HG03064 (cell line): Measurements from ENCODE around the gene NKAIN2.

ENCODE experiments used
- ATAC-seq: cut with Tn5 transposase; IDR thresholded peaks from one replicate; pipeline ENCODE4 v1.9.1; 2021; ENCODE audit warnings: low read depth; ENCODE audit not compliant: unreplicated experiment

Gene NKAIN2

DNA sequence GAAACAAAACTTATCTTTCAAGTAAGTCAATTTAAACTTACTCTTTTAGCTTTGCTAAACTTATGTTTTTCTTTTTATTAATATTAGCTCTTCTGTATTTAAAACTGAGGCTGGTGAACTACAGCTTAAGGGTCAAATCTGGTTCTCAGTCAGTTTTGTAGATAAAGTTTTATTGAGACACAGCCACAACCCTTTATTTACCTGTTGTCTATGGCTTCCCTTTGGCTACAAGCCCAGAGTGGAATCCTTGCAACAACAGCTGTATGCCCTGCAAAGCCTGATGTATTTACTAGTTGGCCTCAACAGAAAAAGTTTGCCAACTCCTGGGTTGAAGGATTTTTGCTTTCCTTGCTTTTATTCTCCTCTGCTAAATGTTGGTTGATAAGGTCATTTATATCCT is 667.1 kb downstream of the NKAIN2 start:
- ATAC-seq, result no peak

DNA sequence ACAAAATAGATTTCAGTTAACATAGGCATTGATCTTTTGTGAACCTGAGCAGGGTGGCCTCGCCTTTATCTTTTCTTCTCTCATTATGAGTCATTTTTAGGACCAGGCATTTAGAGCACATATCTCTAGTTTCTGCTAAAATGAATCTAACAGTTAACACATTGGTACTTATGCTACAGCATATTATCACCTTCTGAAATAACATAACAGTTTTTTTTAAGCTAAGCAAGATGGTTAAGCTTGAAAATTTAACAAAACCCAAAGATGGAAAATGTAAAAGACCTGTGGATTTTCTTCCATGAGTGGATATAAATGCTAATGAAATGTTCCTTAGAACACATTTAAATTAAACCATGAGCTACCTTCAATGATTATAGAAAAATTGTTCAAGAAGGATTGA is 671.5 kb downstream of the NKAIN2 start:
- ATAC-seq, result no peak

DNA sequence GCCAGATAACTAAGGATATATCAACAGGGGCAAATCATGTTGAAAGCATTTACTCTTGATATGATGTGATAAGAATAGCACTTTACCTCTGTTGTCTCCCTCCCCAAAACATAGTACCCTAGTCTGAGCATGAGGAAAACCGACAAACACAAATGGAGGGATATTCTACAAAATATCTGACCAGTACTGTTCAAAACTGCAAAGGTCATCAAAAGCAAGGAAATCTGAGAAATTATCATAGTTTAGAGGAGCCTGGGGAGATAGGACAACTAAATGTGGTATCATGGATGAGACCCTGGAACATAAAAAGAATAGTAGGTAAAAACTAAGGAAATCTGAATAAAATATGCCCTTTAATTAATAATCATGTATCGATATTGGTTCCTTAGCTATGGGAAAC is 675.2 kb downstream of the NKAIN2 start:
- ATAC-seq, result no peak

DNA sequence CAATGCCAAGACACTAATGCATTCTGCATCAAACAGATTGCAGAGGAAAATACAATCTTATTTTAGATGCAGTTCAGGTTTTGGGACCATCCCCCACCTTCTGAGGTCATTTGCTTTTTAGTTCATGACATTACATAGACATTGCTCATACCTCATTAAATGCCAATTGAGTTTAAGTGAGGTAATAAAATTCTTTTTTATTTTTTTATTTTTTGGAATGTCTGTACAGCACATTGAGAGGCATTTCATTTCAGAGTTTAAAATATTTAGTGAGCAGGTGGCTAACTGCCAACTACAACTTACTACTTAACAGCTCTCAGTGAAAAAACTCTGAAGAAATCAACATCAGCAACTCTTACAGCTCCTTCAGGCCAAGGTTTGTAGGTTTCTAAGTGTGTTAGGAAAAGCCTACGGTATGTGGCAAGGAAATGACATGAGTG is 676.3 kb downstream of the NKAIN2 start:
- ATAC-seq, result no peak

DNA sequence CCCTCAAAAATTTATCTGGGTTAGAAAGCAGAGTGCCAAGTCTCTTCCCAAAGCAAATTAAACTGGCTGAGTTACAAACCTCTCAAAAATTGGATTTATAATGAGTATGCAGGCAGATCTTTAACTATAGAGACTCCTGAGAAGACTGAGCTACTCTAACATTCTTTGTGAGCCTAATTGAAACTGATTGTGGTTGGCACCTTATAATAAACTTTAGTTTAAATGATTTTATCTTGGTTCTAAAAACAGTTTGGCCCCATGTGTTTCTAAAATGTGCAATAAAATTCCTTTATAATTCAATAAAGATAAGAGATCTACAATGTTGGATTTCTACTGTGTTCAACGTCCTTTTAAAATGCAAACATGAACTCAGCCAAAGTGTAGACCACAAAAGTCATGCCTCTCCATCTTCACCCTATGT is 678.4 kb downstream of the NKAIN2 start:
- no peak for ATAC-seq

DNA sequence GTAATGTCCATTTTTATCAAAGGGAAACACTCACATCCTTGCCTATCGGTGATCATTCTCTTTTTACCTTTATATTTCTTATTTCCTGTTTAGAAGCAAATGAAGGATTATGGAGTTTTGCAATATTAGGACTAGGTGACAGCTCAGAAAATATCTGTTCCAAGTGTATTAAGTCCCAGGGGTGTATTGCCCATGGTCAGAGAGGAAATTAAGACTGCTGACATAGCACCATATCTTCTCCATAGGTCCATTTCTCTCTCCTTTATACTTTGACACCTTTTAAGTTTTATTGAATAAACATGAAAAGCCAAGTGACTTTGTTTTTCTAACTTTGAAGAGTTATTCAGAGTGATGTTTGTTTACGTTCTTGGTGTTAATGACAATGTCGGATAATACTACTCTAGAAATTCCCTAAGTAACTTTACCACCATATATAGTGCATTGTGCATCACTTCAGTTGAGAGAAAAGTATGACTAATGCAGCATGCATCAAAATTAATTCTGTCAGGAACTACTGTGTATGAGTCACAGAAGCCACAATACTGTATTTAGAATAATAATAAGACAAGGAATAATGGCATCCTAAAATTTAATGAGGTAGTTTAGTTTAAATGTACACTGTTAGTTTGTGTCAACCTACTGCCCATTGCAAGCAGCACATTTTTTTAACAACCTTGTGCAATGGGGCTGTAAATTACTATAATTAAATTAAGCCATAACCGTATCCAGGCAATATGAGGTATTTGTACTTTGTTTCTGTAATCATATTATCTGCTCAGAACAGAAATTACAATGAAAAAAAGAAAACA is 684.2 kb downstream of the NKAIN2 start:
- no peak for ATAC-seq

DNA sequence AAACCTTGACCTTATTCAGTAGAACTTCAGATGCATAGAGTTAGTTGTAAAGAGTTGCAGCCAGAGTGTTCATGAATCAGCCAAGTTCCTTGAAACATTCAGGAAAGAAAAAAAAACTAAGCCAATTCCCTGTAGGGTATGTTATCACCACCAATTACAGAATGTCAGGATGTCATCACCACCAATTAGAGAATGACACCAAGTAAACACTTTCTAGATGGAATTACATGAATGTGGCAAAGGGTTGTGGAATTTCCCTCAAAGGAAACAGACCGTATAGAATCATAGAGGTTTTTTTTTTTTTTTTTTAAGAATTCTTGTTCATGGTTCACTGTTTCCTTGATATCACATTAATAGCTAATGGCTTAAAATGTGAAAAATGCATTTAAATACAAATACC is 686.5 kb downstream of the NKAIN2 start:
- ATAC-seq, result no peak

DNA sequence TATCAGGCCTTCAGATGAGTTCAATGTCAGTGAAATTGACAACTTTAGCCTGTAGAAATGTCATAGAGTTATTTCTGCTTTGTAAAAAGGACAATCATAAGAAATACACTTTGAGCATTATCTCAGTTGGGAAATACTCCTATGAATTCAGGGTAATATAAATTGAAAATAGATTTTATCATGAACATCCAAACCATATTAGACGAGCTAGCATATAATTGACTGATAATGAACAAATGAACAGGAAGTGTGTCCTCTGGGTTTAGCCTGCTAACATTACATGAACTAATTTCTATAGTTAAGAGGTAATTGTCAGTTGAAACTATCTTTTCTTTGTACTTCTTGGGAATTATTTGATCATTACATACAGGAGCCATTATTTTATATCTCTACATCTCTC is 689.6 kb downstream of the NKAIN2 start:
- no peak for ATAC-seq

DNA sequence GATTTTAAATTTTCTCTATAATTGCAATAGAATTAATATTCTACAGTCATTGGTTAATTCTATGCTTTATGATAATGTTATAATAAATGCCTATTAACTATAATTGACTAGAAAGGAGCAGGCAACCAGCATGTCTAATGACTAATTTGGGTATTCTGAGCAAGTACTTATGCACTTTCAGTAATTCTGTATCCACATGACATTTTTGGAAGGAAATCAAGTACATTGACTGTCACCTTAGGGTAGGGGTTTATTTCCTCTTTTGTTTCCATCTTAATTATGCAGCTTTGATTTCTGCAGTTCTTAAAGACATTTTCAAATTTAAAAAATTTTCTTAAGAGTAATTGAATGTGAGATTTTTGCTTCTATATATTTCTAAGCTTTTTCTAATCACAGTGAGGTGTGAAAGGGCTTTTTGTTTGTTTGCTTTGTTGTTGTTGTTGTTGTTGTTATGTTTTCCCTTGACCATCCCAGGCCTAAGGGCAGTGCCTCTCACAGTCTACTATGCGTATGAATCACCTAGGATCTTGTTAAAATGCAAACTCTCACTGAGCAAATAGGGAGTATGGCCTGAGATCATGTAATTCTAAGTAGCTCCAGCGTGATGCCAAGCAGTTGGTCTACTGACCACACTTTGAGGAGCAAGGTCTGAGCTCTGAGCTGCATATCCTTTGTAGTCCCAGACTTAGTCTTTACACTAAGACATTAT is 691.4 kb downstream of the NKAIN2 start:
- ATAC-seq, result no peak

DNA sequence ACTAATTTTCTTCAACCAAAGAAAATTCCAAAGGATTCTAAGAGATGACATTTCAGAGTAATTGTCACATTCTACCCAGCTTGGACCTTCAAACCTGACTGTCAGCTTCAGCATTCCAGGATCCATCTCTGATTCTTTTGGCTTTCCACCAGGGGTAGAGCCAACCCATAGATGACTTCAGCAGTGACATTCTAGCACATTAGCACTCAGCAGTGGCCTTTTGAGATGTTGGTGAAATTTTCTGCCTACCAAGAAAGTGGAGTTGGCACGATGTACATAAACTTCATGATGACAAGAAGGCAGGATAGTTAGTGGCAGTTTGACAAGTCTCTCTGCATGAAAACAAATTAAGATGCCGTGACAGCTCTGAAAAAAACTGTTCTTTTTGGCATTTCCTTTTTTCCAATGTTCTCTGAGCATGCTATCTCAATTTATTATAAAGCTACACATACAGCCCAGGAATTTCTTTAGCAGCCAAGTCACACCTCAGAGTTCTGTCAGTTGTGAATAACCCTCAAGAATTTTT is 692.1 kb downstream of the NKAIN2 start:
- no peak for ATAC-seq

DNA sequence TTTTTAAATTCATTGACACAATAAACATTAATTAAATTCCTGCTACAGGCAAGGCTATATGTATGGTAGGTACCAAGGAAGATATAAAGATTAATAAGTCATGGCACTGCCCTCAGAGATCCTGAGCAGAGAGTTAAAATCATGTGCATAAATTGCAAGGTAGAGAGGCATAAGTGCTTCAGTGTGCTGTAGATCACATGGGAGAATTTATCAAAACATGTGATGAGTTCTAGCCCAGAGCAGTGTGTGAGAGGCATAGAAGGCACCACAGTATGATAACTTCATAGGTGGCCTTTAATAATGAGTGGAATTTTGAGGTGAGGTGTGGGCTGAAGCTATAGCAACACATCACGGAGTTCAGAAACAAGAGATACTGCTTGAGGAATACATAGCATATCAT is 692.7 kb downstream of the NKAIN2 start:
- ATAC-seq, result no peak

DNA sequence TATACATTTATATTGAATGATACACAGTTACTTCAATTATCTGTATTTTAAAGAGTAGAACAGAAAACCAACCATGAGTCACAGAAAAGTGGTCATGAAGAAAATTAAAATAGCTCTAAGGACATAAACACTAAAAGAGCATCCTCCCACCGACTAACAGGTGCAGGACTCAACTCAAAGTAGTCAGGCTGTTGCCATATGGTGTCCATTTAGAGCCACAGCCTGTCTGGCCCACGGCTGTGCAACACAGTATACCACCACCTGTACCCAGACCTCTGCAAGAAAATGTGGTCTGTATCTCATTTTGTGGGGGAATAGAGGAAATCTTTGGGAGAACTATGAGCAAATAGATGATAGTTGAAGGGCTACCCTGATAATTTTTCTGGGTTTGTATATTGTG is 708.8 kb downstream of the NKAIN2 start:
- no peak for ATAC-seq

DNA sequence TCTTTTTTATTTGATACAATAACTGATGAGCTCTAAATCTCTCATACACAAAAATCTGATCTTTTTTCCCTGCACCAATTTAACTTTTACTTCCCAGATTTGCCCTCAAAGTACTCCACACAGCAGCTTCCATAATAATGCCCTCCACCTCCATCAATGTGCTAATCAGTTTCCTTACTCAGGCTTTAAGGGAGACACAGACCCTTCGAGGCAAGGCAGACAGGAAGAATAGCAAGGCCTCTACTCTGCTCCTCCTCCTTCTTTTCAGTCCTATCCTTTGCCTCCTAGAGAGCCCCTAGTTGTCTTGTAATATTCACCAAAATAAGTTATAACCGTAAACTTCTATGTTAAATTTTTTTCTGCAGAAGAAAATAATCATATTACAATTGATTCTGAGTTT is 713.7 kb downstream of the NKAIN2 start:
- ATAC-seq, result no peak

DNA sequence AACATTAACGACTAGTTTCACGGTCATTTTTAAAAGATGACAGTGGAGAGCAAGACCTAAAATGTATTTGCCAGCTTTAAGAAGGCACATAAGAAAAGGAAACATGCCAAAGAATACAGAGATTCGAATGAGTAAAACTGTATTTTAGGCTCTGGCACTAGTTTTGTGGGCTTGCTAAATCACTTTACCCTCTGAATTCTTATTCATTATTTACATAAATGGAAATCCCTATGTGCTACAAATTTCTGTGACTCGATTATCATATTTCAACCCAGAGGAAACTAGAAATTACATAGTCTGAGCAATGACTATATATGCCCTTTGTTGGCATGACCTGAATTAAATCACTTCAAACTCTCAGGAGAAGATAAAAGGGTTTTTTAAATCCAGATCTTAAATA is 716.8 kb downstream of the NKAIN2 start:
- ATAC-seq, result no peak

DNA sequence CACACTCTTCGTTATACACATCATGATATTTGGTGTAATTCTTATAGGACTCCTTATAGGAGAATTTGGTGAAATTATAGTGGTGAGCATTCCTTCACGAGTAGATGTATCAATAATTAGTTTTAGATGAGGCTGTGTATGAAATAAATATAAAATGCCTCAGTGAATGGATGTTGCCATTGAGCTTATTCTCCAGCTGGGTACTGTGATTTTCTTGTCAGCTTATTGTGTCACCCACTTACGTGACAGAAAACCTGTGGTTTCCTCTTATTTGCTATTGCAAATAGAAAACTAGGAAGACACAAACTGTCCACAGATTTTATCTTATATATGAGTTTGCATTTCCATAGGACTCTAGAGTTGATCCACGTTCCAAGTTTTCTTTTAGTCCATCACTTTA is 718.7 kb downstream of the NKAIN2 start:
- ATAC-seq, result no peak

DNA sequence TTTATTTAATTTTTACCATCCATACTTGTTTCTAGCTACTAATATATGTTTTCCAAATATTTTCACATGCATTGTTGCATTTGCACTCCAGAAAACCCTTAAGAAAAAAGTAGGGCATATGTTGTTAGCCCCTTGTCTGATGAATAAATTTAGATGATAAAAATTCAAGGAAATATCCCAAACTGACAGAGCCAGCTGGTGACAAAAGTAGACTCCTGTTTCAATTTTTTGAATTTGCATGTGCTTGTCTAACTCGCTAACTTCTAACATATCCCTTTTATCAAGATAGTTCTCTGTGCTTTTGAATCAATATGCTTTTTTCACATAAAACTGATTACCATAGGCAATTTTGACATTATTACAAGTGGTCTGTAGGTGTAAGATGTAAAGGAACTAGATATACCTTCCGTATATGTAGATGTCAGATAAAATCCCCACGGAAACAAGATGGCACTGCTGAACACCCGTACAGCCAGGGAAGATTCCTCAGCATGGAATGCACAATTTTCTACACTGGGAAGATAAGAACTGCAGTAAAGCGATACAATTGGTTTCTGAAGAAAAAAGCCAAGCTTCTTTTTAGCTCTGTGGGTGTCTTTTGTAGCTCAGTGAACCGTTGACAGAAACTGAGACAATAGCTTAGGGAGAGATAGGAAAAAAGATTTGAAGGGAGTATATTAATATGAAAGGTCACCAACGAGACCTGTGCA is 721.0 kb downstream of the NKAIN2 start:
- no peak for ATAC-seq

DNA sequence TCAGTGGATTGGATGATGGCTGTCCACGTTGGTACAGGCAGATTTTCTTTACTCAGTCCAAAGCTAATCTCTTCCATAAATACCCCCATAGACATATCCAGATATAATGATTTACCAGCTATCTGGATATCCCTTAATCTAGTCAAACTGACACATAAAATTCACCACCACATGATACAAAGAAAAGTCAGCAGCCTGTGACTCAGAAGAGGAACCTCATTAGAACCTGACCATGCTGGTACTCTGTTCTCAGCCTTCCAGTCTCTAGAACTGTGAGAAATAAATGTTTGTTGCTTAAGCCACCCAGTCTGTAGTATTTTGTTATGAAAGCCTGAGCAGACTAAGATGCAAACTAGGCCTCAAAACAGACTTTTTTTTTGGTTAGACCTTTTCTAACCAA is 727.3 kb downstream of the NKAIN2 start:
- no peak for ATAC-seq

DNA sequence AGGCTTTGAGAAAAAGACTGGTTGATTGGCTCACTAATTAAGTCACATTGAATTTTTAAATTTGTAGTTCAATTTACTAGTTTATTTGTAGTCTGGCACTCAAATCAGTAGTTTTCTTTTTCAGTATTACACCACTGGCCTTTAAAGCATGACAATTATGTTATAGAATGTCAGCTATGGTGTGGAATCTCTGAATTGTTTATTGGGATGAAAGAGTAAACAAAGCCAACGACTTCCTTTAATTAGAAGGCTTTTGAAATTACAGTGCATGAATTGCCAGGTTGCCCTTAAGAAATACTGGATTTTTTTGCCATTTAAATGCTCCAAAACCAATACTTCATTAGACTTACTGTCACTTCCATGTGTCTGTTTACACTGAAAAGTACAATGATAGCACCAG is 731.6 kb downstream of the NKAIN2 start:
- no peak for ATAC-seq

DNA sequence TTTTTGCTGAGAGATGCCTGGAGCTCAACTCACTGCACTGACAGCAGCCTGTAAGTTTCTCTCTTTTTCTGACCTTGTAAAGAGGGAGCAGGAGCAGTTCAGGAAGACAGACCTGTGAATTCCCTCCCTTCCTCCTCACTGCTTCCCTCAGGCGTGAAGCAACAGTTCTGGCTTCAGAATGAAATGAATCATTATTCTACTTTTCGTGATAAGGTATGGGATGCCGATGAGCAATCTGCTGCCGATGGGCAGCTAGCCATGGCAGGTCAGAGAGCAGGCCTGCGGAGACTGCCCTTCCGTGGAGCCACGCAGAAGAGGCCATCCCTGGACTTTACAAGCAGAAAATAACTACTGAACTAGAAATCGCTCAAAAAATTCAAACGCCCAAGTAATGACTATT is 732.1 kb downstream of the NKAIN2 start:
- no peak for ATAC-seq

DNA sequence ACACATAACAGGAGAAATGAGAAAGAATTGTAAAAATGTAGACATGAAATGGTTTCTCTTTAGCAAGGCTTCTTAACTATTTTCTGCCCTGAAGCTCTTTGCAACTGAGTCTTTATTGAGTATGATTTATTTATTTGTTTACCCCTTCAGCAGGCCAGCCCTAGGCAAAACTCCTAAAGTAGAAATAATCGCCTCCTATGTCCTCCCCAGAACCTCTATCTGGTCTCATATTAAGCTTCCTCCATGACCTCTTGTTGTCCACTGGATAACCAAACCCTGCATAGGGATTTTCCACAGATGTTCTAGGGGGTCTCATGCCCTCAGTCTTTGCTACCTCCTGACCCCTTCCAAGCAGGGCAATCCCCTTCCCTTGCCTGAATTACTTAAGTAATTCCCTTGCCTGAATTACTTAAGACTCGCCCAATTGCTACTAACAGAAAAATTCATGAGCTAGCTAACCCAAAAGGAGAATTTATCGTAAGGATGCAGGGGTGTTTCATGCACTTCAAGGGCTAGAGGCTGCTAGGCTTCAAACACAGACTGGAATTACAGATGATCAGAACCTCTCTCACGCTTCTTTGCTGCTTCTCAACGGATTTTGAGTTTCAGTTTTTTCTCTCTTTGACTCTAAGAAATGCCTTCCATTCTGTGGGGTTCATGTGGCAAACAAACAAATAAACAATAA is 732.6 kb downstream of the NKAIN2 start:
- no peak for ATAC-seq

DNA sequence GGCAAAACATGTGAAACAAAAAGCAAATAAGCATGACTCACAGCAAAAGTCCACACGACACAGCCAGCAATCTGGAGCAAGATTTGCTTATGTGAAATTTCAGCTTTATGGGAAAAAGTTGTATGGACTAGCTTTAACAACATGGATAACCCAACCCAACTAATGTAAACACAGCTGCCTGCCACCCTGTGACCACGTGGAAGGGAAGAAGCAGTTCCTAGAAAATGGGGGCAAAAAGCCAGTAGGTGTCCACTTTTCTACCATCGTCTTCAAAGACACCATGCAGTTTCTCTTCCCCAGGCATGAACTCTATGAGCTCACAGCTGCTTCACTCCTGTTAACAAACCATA is 733.2 kb downstream of the NKAIN2 start:
- no peak for ATAC-seq
